RWPE2 (cell line): ENCODE measurements around the gene FAM171A2.
"Not testable (repeated sequence)": the region's sequence is repeated elsewhere in the genome, so short reads cannot be mapped to it uniquely, and the experiment has no call there.

Experiments used
- ATAC-seq: fragments of 200-7000 bp; cut with Tn5 transposase; 3 replicates; pipeline ENCODE4 v1.9.1; 2021; ENCODE audit warnings: low read depth
- DNase-seq: peaks from one replicate; pipeline ENCODE4 v3.0.0-alpha.2; 2020; ENCODE audit warnings: low spot score
- H3K27ac ChIP-seq: fragments of 450-650 bp; 2 replicates; pipeline ENCODE4 v1.5.1; 2017; ENCODE audit warnings: mild to moderate bottlenecking; ENCODE audit not compliant: poor library complexity, severe bottlenecking
- H3K27me3 ChIP-seq: fragments of 250-450 bp; sonication (Bioruptor Pico); 2 replicates; pipeline ENCODE4 v1.5.1; 2021; ENCODE audit warnings: mild to moderate bottlenecking, moderate library complexity; ENCODE audit not compliant: insufficient read depth, poor library complexity, severe bottlenecking
- H3K36me3 ChIP-seq: fragments of 250-450 bp; sonication (Bioruptor Pico); 2 replicates; pipeline ENCODE4 v1.5.1; 2020; ENCODE audit warnings: low read depth, mild to moderate bottlenecking, moderate library complexity
- H3K4me1 ChIP-seq: fragments of 250-450 bp; sonication (Bioruptor Pico); 2 replicates; pipeline ENCODE4 v1.5.1; 2021; ENCODE audit warnings: mild to moderate bottlenecking, moderate library complexity; ENCODE audit not compliant: insufficient read depth, poor library complexity, severe bottlenecking
- H3K4me3 ChIP-seq: fragments of 250-450 bp; sonication (Bioruptor Pico); 2 replicates; pipeline ENCODE4 v1.5.1; 2021; ENCODE audit warnings: mild to moderate bottlenecking, moderate library complexity; ENCODE audit not compliant: severe bottlenecking
- H3K9me3 ChIP-seq: fragments of 250-450 bp; sonication (Bioruptor Pico); 2 replicates; pipeline ENCODE4 v1.5.1; 2021; ENCODE audit warnings: mild to moderate bottlenecking, moderate library complexity; ENCODE audit not compliant: severe bottlenecking
- TF ChIP-seq, protein P1 (sequence below): fragments of 450-650 bp; IDR thresholded peaks from one replicate; pipeline ENCODE4 v1.5.1; 2017; ENCODE audit warnings: mild to moderate bottlenecking, moderate library complexity; ENCODE audit not compliant: poor library complexity, severe bottlenecking

Gene FAM171A2

DNA sequence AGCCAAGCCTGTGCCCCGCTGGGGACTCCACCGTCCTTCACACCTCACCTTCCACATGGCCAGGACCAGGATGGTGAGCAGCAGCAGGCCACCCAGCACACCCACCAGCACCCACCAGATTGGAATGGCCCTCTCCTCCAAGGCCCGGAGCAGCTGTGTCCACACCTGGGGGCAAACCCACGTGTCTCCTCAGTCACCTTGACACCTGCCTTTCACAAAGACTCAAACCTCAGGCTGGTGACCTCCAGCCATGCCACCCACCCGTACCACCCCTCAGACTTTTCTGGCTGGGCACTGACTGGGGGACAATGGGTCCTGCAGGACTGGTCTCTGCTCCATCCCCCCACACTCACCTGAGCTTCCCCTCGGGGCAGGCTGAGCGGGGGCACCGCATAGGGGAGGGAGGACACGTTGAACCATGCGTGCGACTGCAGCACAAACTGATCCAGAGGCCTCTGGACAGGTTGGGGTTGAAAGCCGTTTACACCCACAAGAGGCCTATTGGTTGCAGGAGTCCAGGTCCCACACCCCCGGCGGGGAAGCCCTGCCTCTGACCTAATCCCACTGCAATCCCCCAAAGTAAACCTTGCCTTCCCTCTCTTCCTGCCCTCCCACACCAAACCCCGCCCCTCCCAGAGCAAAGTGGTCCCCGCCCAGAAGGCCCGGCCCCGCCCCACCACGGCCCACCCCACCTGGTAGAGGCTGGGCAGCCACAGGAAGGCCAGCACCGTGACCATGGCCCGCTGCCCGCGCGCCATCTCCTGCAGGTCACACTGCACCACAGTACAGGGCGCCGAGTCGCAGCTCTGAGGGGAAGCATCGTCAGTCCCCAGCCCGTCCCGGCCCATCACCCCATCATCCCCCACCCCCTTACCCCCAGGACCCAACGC is 10.9 kb upstream of the FAM171A2 start:
- no peak overlapping the region for H3K4me3 ChIP-seq
- TF ChIP-seq, protein P1, sequence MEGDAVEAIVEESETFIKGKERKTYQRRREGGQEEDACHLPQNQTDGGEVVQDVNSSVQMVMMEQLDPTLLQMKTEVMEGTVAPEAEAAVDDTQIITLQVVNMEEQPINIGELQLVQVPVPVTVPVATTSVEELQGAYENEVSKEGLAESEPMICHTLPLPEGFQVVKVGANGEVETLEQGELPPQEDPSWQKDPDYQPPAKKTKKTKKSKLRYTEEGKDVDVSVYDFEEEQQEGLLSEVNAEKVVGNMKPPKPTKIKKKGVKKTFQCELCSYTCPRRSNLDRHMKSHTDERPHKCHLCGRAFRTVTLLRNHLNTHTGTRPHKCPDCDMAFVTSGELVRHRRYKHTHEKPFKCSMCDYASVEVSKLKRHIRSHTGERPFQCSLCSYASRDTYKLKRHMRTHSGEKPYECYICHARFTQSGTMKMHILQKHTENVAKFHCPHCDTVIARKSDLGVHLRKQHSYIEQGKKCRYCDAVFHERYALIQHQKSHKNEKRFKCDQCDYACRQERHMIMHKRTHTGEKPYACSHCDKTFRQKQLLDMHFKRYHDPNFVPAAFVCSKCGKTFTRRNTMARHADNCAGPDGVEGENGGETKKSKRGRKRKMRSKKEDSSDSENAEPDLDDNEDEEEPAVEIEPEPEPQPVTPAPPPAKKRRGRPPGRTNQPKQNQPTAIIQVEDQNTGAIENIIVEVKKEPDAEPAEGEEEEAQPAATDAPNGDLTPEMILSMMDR, result no peak

DNA sequence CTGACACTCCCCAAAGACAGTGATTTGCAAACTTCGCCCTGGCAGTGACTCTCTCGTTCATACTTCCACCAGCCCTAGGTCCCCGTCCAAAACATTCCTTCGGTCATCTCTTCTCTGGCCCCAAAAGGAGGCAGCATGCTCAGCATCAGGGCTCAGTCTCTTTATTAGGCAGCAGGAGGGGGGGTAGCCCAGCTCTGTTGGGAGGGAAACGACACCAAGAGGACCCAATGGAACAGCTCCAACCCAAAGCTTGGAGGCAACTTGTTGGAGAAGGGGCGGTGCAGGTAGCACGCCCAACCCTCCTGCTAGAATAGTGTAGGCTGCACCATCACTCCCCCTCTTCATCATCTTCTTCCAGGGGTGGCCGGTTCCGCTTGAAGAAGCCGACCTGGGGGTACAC is 8.4 kb upstream of the FAM171A2 start:
- no peak overlapping the region for H3K27ac ChIP-seq
- no peaks in the 10 kb centered on the region for H3K27me3 ChIP-seq
- TF ChIP-seq, protein P1, result no peak
- ATAC-seq (no peak), DNase-seq (no peak)
- no peaks in the 10 kb centered on the region for H3K4me1 ChIP-seq
- H3K4me3 ChIP-seq, result no peak overlapping the region
- H3K9me3 ChIP-seq, result no peaks in the 10 kb centered on the region
- no peaks in the 10 kb centered on the region for H3K36me3 ChIP-seq

More for the DNA sequence above, 10.9 kb upstream of the FAM171A2 start:
- H3K9me3 ChIP-seq, result no peaks in the 10 kb centered on the region
- H3K27me3 ChIP-seq, result no peaks in the 10 kb centered on the region
- no peak overlapping the region for H3K27ac ChIP-seq
- no peaks in the 10 kb centered on the region for H3K36me3 ChIP-seq
- DNase-seq, result no peak
- no peak; the same call in 2 of the 3 replicates for ATAC-seq
- no peaks in the 10 kb centered on the region for H3K4me1 ChIP-seq

DNA sequence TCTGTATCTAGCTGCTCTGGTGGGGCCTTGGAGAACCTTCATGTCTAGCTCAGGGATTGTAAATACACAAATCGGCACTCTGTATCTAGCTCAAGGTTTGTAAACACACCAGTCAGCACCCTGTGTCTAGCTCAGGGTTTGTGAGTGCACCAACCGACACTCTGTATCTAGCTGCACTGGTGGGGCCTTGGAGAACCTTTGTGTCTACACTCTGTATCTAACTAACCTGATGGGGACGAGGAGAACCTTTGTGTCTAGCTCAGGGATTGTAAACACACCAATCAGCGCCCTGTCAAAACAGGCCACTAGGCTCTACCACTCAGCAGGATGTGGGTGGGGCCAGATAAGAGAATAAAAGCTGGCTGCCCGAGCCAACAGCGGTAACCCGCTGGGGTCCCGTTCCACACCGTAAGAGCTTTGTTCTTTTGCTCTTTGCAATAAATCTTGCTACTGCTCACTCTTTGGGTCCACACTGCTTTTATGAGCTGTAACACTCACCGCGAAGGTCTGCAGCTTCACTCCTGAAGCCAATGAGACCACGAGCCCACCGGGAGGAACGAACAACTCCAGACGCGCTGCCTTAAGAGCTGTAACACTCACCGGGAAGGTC is 5.9 kb upstream of the FAM171A2 start:
- not testable (repeated sequence) for H3K4me3 ChIP-seq, H3K4me1 ChIP-seq, H3K9me3 ChIP-seq, H3K27me3 ChIP-seq, H3K36me3 ChIP-seq, ATAC-seq, H3K27ac ChIP-seq, DNase-seq

DNA sequence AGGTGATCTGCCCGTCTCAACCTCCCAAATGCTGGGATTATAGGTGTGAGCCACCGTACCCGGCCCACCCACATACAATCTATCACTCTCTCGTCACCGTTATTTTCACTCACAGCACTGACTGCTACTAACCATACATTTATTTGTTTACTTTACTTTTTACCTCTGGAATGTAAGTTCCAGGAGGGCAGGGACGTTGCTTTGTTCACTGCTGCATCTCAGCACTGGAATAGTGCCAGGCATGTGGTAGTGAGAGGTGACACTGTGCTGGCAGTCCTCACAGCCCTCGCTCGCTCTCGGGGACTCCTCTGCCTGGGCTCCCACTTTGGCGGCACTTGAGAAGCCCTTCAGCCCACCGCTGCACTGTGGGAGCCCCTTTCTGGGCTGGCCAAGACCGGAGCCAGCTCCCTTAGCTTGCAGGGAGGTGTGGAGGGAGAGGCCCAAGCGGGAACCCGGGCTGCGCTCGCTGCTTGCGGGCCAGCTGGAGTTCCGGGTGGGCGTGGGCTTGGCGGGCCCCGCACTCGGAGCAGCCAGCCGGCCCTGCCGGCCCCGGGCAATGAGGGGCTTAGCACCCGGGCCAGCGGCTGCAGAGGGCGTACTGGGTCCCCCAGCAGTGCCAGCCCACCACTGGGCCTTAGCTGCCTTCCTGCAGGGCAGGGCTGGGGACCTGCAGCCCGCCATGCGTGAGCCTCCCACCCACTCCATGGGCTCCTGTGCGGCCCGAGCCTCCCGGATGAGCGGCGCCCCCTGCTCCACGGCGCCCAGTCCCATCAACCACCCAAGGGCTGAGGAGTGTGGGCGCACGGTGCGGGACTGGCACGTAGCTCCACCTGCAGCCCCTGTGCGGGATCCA is 5.0 kb upstream of the FAM171A2 start:
- H3K27me3 ChIP-seq, H3K4me3 ChIP-seq, ATAC-seq, H3K36me3 ChIP-seq, DNase-seq, H3K27ac ChIP-seq, H3K4me1 ChIP-seq, H3K9me3 ChIP-seq: not testable (repeated sequence)

DNA sequence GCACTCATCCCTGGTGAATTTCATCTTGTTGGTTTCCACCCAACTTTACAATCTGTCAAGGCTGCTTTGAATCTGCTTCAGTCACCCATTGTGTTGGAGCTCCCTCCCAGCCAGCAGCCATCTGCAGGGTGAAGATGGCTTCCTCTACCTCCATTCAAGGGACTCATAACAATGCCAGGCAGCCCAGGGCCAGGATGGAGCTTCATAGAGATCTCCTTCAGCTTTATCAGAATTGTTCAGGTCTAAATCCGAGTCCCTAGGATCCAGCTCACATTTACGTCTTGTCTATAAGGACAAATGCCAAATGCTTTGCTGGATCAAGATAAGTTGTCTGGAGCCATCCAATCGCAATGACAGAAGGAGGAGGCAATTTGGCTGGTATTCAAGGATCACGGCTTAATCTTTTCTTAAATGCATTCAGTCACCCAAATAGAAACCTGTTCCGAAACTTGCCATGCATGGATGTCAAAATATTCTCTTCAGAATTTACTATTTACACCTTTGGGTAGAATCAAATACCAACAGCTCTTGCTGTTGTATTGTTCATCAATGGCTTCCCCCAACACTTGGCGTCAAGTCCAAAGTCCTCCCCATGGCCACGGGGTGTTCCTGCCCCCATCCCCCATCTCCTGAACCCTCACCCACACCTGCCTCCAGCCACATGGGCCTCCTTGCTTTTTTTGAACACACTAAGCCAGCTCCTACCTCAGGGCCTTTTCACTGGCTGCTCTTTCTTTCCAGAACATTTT is 3.8 kb upstream of the FAM171A2 start:
- H3K36me3 ChIP-seq, result no peaks in the 10 kb centered on the region
- DNase-seq (no peak), ATAC-seq (no peak)
- H3K4me3 ChIP-seq, result no peak overlapping the region
- H3K9me3 ChIP-seq, result no peaks in the 10 kb centered on the region
- H3K27me3 ChIP-seq, result no peaks in the 10 kb centered on the region
- no peak overlapping the region for H3K27ac ChIP-seq
- TF ChIP-seq, protein P1, result no peak
- no peaks in the 10 kb centered on the region for H3K4me1 ChIP-seq

DNA sequence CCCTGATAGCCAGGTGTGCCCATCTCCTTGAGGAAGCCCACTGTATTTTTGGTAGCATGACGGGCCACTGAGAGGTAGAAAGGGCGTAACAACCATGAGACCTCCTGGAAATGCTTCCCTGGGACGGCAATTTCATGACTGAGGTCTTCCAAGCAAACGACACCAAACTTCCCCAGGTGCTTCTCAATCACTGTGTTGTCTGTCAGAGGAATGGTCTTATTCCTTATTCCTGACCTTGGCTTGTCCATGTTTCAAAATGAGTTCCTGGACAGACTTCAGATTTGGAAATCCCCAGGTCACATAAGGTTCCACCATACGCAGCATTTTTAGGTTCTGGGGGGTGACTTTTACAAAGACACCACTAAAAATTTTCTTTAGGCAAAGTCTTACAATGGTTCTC is 1.4 kb upstream of the FAM171A2 start:
- not testable (repeated sequence) for H3K27ac ChIP-seq, ATAC-seq, H3K27me3 ChIP-seq, H3K9me3 ChIP-seq, H3K36me3 ChIP-seq, DNase-seq, H3K4me3 ChIP-seq, H3K4me1 ChIP-seq
